GM12873 (cell line): ENCODE data around the gene COQ9.

Source experiments
- CTCF ChIP-seq: IDR thresholded peaks from 2 replicates; pipeline ENCODE4 v1.5.1; 2012; ENCODE audit warnings: low read depth, mild to moderate bottlenecking, moderate library complexity, low read length, control low read depth; ENCODE audit not compliant: insufficient read depth; ENCODE audit errors: missing control alignments

Gene COQ9

GRCh38 chr16:57479976-57480753 is 32.9 kb downstream of the COQ9 start:
- TF ChIP-seq CTCF, result no peak

- no peak for TF ChIP-seq CTCF
Observed at GRCh38 chr16:57480754-57481230, 33.5 kb downstream of the COQ9 start.

GRCh38 chr16:57481421-57481820 is 34.1 kb downstream of the COQ9 start:
- TF ChIP-seq CTCF, result no peak

GRCh38 chr16:57482845-57483545 is 35.7 kb downstream of the COQ9 start:
- no peak for TF ChIP-seq CTCF

GRCh38 chr16:57483725-57484514 is 36.6 kb downstream of the COQ9 start:
- no peak for TF ChIP-seq CTCF

- TF ChIP-seq CTCF, result no peak
Observed at GRCh38 chr16:57484515-57485005, 37.3 kb downstream of the COQ9 start.
